HG03025 (cell line): Measurements from ENCODE around the gene INKA2.

ENCODE experiments used
- ATAC-seq: cut with Tn5 transposase; IDR thresholded peaks from one replicate; pipeline ENCODE4 v1.9.1; 2021; ENCODE audit warnings: mild to moderate bottlenecking, moderate library complexity; ENCODE audit not compliant: unreplicated experiment, low FRiP score

INKA2 gene

GRCh38 chr1:111706921-111707320 lies 32.3 kb downstream of the INKA2 start:
- ATAC-seq = no peak

GRCh38 chr1:111705841-111706240 lies 33.4 kb downstream of the INKA2 start:
- ATAC-seq = no peak

GRCh38 chr1:111704776-111705175 lies 34.4 kb downstream of the INKA2 start:
- ATAC-seq = no peak

GRCh38 chr1:111704240-111704639 lies 35.0 kb downstream of the INKA2 start:
- no peak for ATAC-seq

GRCh38 chr1:111702504-111703050 lies 36.6 kb downstream of the INKA2 start:
- no peak for ATAC-seq

GRCh38 chr1:111699268-111699667 lies 39.9 kb downstream of the INKA2 start:
- ATAC-seq = no peak

- ATAC-seq = no peak
Observed at GRCh38 chr1:111696330-111696729, 42.9 kb downstream of the INKA2 start.

- no peak for ATAC-seq
Observed at GRCh38 chr1:111695801-111696200, 43.4 kb downstream of the INKA2 start.

- ATAC-seq = no peak
Observed at GRCh38 chr1:111691886-111692285, 47.3 kb downstream of the INKA2 start.

GRCh38 chr1:111690306-111690617 lies 48.9 kb downstream of the INKA2 start:
- ATAC-seq = no peak
